GM23248 (cell line): Measurements from ENCODE around the gene SURF6. TPM values are rescaled to one million over a fixed set of nuclear protein-coding genes. Genes with fewer than 3 reads are reported as not detected.

ENCODE experiments used
- DNase-seq: peaks from one replicate; pipeline ENCODE4 v3.0.0-alpha.2; 2015
- H2AFZ ChIP-seq: fragments of 200-600 bp; sonication (generic); 2 replicates; pipeline ENCODE4 v1.6.1; 2016; ENCODE audit warnings: antibody characterized with exemption
- H3F3A ChIP-seq: fragments of 200-600 bp; sonication (generic); 2 replicates; pipeline ENCODE4 v1.6.1; 2016; ENCODE audit warnings: mild to moderate bottlenecking, antibody characterized with exemption, mixed run types; ENCODE audit not compliant: insufficient read depth
- H3K27ac ChIP-seq: fragments of 200-600 bp; sonication (generic); 2 replicates; pipeline ENCODE4 v1.5.1; 2016; ENCODE audit warnings: mild to moderate bottlenecking
- H3K27me3 ChIP-seq: fragments of 200-600 bp; sonication (generic); replicated peaks from 2 replicates; pipeline ENCODE4 v1.6.1; 2016; ENCODE audit warnings: mild to moderate bottlenecking; ENCODE audit not compliant: insufficient read depth
- H3K36me3 ChIP-seq: fragments of 200-600 bp; sonication (generic); 2 replicates; pipeline ENCODE4 v1.6.1; 2016; ENCODE audit warnings: low read depth, mild to moderate bottlenecking
- H3K4me1 ChIP-seq: fragments of 200-600 bp; sonication (generic); 2 replicates; pipeline ENCODE4 v1.6.1; 2016; ENCODE audit warnings: mild to moderate bottlenecking; ENCODE audit not compliant: insufficient read depth
- H3K4me2 ChIP-seq: fragments of 200-600 bp; sonication (generic); one replicate; pipeline ENCODE4 v1.6.1; 2016; ENCODE audit warnings: mild to moderate bottlenecking; ENCODE audit not compliant: unreplicated experiment
- H3K4me3 ChIP-seq: fragments of 200-600 bp; sonication (generic); 2 replicates; pipeline ENCODE4 v1.5.1; 2016; ENCODE audit warnings: mild to moderate bottlenecking
- H3K79me2 ChIP-seq: fragments of 200-600 bp; sonication (generic); 2 replicates; pipeline ENCODE4 v1.6.1; 2016; ENCODE audit warnings: mild to moderate bottlenecking; ENCODE audit not compliant: insufficient read depth
- H3K9ac ChIP-seq: fragments of 200-600 bp; sonication (generic); 2 replicates; pipeline ENCODE4 v1.6.1; 2016; ENCODE audit warnings: mild to moderate bottlenecking
- H3K9me2 ChIP-seq: fragments of 200-600 bp; sonication (generic); 2 replicates; pipeline ENCODE4 v1.6.1; 2016; ENCODE audit warnings: mixed run types, mild to moderate bottlenecking, moderate library complexity; ENCODE audit not compliant: insufficient read depth
- H3K9me3 ChIP-seq: fragments of 200-600 bp; sonication (generic); one replicate; pipeline ENCODE4 v1.6.1; 2017; ENCODE audit warnings: low read depth
- H4K20me1 ChIP-seq: fragments of 200-600 bp; sonication (generic); 2 replicates; pipeline ENCODE4 v1.6.0; 2016; ENCODE audit not compliant: insufficient read depth
- EZH2 ChIP-seq: fragments of 200-600 bp; sonication (generic); IDR thresholded peaks from 2 replicates; pipeline ENCODE4 v1.6.1; 2018; ENCODE audit warnings: antibody characterized with exemption, mild to moderate bottlenecking; ENCODE audit not compliant: insufficient read depth, poor library complexity, severe bottlenecking
- EZH2phosphoT487 ChIP-seq: fragments of 200-600 bp; sonication (generic); IDR thresholded peaks from 2 replicates; pipeline ENCODE4 v1.6.1; 2018; ENCODE audit warnings: antibody characterized with exemption, moderate library complexity, mild to moderate bottlenecking, low read depth; ENCODE audit not compliant: insufficient read depth
- WGBS, 2 experiments: methylation state at CpG; one replicate each; pipeline ENCODE4 v1.1.6; 2015 to 2017; ENCODE audit warnings: low lambda C conversion rate in 2 of 2, low coverage in 1 of 2; ENCODE audit errors: missing lambda C conversion rate in 2 of 2; 5-methylcytosine and 5-hydroxymethylcytosine counted together
- in situ Hi-C: fragments of 300-500 bp; cut with MboI; formaldehyde crosslinking; loops from 2 replicates; pipeline ENCODE4 v1.15.0; 2020
- polyA plus RNA-seq: library from polyadenylated mRNA; unstranded; fragments of >200 nt; fragmentation: Nextera tagmentation; extraction: Ambion mirVana; gene quantifications from 2 replicates; pipeline ENCODE4 v1.2.1, GENCODE V29; 2016
- total RNA-seq: library from RNA; depleted of rRNA; stranded (reverse); fragments of >200 nt; shearing (Covaris generic); gene quantifications from 2 replicates; pipeline ENCODE4 v1.2.3, GENCODE V29; 2014

The SURF6 gene
- total and polyA plus RNA-seq, 2 experiments from 2014 or later = 10.8 to 13.4 TPM

DNA sequence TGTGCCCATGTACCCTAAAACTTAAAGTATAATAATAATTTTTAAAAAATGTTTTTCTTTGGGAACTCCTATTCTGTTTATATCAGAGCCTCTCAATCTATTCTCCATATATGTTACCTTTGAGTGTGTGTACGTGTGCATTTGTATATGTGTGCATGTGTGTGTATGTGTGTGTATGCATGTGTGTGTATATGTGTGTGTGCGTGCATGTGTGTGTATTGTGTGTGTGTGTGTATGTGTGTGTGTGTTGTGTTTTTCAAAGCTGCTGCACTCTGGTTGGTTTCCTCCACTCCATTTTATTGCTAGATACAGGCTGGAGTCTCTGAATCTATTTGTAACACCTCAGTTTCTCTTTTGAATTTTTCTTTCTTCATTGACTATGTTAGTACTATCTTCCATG is 20.0 kb downstream of the SURF6 start:
- Histone ChIP-seq H3F3A (no peaks in the 10 kb centered on the region), H2AFZ (no peak overlapping the region), H3K36me3 (no peaks in the 10 kb centered on the region), H3K4me1 (no peaks in the 10 kb centered on the region), H3K27me3 (no peaks in the 10 kb centered on the region; the same call in 1 of the 2 replicates), H3K79me2 (no peaks in the 10 kb centered on the region), H3K9me2 (no peaks in the 10 kb centered on the region), H3K4me2 (no peak overlapping the region), H3K9ac (no peak overlapping the region), H3K9me3 (no peaks in the 10 kb centered on the region), H4K20me1 (no peaks in the 10 kb centered on the region), H3K27ac (no peak overlapping the region), H3K4me3 (no peak overlapping the region)
- DNase-seq = no peak
- 27 to 44% methylated on average over 2 of the region's 2 CpGs for WGBS, 2 experiments
- in situ Hi-C loops = no loop called here
- TF ChIP-seq EZH2 = no peak
- no peak for TF ChIP-seq EZH2phosphoT487

DNA sequence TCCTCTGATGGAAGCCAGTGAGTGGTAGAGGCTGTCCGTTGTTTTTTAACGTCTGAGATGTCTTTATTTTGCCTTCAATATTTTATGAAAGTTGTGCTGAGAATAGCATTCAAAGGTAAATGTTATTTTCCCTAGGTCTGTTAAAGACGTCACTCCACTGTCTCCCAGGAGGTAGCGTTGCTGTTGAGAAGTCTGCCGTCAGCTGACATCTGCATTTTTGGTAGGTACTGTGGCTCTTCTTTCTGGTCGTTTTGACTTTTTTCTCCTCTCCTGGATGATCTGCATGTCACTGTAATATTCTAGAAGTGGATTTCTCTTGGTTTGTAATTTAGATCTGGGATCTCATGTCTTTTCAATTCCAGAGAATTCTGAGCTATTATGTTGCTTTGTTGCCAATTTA is 26.4 kb downstream of the SURF6 start:
- in situ Hi-C loops = no loop called here
- no peaks in the 10 kb centered on the region for H3K9me3 ChIP-seq

GRCh38 chr9:133307301-133307700 is 28.7 kb downstream of the SURF6 start:
- H3F3A ChIP-seq = no peaks in the 10 kb centered on the region
- H3K27me3 ChIP-seq = peaks cover 17% of the 10 kb centered on the region
- in situ Hi-C loops = no loop called here
- H3K9ac ChIP-seq = no peak overlapping the region
- H3K9me3 ChIP-seq = no peaks in the 10 kb centered on the region
- H3K27ac ChIP-seq = no peak overlapping the region
- no peak overlapping the region for H3K4me3 ChIP-seq
- H4K20me1 ChIP-seq = no peaks in the 10 kb centered on the region
- DNase-seq = no peak
- no peak overlapping the region for H3K4me2 ChIP-seq
- no peaks in the 10 kb centered on the region for H3K9me2 ChIP-seq
- H2AFZ ChIP-seq = no peak overlapping the region; the same call in 1 of the 2 replicates
- no peaks in the 10 kb centered on the region for H3K4me1 ChIP-seq
- H3K79me2 ChIP-seq = no peaks in the 10 kb centered on the region
- TF ChIP-seq EZH2phosphoT487 (no peak), EZH2 (no peak)
- 52 to 54% methylated on average over 16 of the region's 16 CpGs for WGBS, 2 experiments
- H3K36me3 ChIP-seq = no peaks in the 10 kb centered on the region

More for the DNA sequence above, 26.4 kb downstream of the SURF6 start:
- H3K4me2 ChIP-seq = no peak overlapping the region
- H4K20me1 ChIP-seq = no peaks in the 10 kb centered on the region
- TF ChIP-seq EZH2phosphoT487 = no peak
- no peak for TF ChIP-seq EZH2
- no peaks in the 10 kb centered on the region for H3K9me2 ChIP-seq
- H3F3A ChIP-seq = no peaks in the 10 kb centered on the region
- no peak for DNase-seq
- no peaks in the 10 kb centered on the region for H3K4me1 ChIP-seq
- no peaks in the 10 kb centered on the region for H3K36me3 ChIP-seq
- H3K27me3 ChIP-seq = peaks cover 17% of the 10 kb centered on the region
- H3K79me2 ChIP-seq = no peaks in the 10 kb centered on the region
- H3K27ac ChIP-seq = no peak overlapping the region
- no peak overlapping the region for H3K4me3 ChIP-seq
- H2AFZ ChIP-seq = no peak overlapping the region
- WGBS, 2 experiments = 37 to 40% methylated on average over 6 of the region's 6 CpGs
- no peak overlapping the region for H3K9ac ChIP-seq

DNA sequence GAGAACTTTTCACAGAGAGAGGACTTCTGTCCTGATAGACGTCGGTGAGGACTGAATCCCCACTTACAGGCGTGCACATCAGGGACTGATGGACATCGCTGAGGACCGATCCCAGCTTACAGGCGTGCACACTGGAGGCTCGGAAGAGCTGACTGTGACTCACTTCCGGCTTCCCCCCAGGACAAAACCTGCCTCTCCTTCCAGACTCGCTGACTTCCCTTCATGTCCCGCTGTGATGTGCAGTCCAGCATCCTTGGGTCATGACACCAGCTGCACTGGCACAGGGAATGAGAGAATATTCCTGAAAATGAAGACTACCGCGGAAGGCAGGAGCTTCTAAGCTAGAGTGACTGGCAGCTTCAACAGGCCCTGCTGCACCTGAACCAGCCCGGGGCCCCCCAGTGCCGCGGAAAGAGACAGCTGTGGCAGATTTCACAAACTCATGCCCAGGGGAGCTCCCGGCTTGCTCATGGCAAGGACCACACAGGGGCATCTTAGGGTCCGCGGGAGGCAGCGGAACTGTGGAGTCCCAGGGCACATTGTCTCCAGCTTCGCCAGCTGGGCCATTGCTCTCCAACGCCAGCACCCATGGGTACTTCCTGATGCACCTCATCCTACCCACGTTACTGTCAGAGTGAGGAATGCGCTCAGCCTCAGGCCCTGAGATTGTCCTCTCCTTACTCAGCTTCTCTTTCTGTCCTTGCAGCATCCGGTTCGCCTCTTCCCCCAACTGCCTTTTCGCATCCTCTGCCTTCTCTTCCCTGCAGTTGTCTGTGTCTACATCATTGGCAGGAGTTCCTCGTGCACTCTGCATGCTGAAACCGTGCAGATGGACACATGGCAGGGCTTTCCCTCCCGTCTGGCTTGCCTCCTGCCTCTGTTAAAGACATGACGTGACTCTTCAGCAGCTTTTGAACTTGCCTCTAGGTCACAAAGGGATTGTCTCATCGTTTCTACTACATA is 29.5 kb downstream of the SURF6 start:
- H4K20me1 ChIP-seq = no peaks in the 10 kb centered on the region
- H2AFZ ChIP-seq = no peak overlapping the region; the same call in 1 of the 2 replicates
- H3K4me1 ChIP-seq = no peaks in the 10 kb centered on the region
- H3K9me2 ChIP-seq = no peaks in the 10 kb centered on the region
- no peak overlapping the region for H3K4me3 ChIP-seq
- TF ChIP-seq EZH2phosphoT487 = no peak
- TF ChIP-seq EZH2 = no peak
- DNase-seq = no peak
- H3K36me3 ChIP-seq = no peaks in the 10 kb centered on the region
- H3K9ac ChIP-seq = no peak overlapping the region
- H3F3A ChIP-seq = no peaks in the 10 kb centered on the region
- peaks cover 23% of the 10 kb centered on the region for H3K27me3 ChIP-seq
- in situ Hi-C loops = no loop called here
- no peak overlapping the region for H3K27ac ChIP-seq
- WGBS, 2 experiments = 53 to 54% methylated on average over 31 of the region's 31 CpGs
- H3K4me2 ChIP-seq = no peak overlapping the region
- H3K9me3 ChIP-seq = no peaks in the 10 kb centered on the region
- no peaks in the 10 kb centered on the region for H3K79me2 ChIP-seq
